Hepatocyte (in vitro differentiated cells): Measurements from ENCODE around the gene AGO3.

Experiments used
- EZH2 ChIP-seq: fragments of 200-600 bp; sonication (generic); IDR thresholded peaks from 2 replicates; pipeline ENCODE4 v1.6.1; 2016; ENCODE audit warnings: antibody characterized with exemption, mild to moderate bottlenecking, borderline replicate concordance
- EZH2phosphoT487 ChIP-seq: fragments of 200-600 bp; sonication (generic); IDR thresholded peaks from one replicate; pipeline ENCODE4 v1.6.1; 2018; ENCODE audit warnings: antibody characterized with exemption, mild to moderate bottlenecking, low read depth, moderate library complexity; ENCODE audit not compliant: unreplicated experiment, severe bottlenecking
- TF ChIP-seq, protein P1 (sequence below): fragments of 200-600 bp; sonication (generic); IDR thresholded peaks from 2 replicates; pipeline ENCODE4 v1.5.1; 2016; ENCODE audit warnings: antibody characterized with exemption, mild to moderate bottlenecking; ENCODE audit not compliant: poor library complexity

DNA sequence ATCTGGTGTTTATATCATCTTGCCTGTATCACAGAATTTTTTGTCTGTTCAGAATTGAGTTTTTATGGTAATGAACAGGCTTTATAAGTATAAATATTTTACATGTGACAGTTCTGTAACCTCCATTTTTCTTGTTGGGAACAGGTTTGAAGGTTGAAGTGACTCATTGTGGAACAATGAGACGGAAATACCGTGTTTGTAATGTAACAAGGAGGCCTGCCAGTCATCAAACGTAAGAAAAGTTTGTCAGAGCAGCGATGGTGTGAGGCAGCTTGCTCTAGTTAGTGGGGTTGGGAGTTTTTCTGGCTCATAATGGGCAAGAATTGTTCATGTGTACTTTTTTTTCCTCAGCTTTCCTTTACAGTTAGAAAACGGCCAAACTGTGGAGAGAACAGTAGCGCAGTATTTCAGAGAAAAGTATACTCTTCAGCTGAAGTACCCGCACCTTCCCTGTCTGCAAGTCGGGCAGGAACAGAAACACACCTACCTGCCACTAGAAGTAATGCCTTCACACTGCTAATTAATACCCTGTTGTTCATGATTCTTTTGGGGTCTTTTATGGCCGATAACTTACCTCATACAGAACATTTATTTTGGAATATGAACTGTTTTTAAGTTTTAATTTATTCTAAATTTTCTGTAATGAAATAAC, 77.8 kb downstream of the AGO3 start:
- TF ChIP-seq, protein P1, sequence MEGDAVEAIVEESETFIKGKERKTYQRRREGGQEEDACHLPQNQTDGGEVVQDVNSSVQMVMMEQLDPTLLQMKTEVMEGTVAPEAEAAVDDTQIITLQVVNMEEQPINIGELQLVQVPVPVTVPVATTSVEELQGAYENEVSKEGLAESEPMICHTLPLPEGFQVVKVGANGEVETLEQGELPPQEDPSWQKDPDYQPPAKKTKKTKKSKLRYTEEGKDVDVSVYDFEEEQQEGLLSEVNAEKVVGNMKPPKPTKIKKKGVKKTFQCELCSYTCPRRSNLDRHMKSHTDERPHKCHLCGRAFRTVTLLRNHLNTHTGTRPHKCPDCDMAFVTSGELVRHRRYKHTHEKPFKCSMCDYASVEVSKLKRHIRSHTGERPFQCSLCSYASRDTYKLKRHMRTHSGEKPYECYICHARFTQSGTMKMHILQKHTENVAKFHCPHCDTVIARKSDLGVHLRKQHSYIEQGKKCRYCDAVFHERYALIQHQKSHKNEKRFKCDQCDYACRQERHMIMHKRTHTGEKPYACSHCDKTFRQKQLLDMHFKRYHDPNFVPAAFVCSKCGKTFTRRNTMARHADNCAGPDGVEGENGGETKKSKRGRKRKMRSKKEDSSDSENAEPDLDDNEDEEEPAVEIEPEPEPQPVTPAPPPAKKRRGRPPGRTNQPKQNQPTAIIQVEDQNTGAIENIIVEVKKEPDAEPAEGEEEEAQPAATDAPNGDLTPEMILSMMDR: no peak
- no peak for TF ChIP-seq EZH2
- TF ChIP-seq EZH2phosphoT487: no peak
